ENCODE data around the gene DUOXA1.

The DUOXA1 gene

DNA sequence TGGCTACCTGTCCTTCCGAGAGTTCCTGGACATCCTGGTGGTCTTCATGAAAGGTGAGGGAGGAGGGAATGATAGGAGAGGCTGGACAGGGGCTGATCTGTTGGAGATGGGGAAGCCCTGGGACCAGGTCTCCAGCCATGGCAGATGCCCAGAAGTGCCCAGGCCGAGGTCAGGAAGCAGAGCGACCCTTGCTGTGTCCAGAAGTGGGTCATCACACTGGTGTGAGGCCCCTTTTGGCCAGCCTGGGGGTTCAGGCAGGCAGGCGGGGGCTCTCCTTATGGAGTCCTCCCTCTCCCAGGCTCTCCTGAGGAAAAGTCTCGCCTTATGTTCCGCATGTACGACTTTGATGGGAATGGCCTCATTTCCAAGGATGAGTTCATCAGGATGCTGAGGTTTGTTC lies 17.9 kb upstream of the DUOXA1 start:
- H3K4me3 ChIP-seq = no peak overlapping the region
- H3K9ac ChIP-seq (ENCODE audit: insufficient read length) = no peak overlapping the region
- TF ChIP-seq EZH2 (IDR thresholded peaks at IDR 0.05) (no peak), FOXP2 (optimal IDR thresholded peaks at IDR 0.05; ENCODE audit: control extremely low read depth, extremely low read length, insufficient read depth) (no peak), POLR2AphosphoS5 (IDR thresholded peaks at IDR 0.05; ENCODE audit: borderline replicate concordance, low read depth, low read length) (no peak)
- H3K27ac ChIP-seq = no peak overlapping the region
- H3K36me3 ChIP-seq (ENCODE audit: insufficient read depth, low read length) = no peaks in the 10 kb centered on the region
- no peaks in the 10 kb centered on the region for H3K9me3 ChIP-seq (ENCODE audit: low read depth, low read length)
- DNase-seq (ENCODE audit: low read depth, low spot score) = no peak

DNA sequence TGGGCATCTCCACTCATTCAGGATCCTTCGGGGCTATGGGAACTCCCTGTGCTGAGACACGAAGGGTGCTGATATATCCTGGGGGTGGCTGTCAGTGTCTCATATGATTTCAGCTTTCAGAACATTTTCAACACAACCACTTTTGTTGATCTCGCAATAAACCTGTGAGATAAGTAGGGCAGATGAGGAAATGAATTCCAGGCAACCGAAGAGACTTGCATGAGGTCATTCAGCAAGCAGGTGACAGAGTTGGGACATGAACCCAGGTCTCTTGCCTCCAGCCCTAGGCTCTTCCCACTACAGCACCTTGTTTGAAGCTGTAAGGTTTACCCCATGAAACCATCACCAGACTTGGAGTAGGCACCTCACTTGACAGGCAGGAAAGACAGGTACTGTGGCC lies 16.7 kb upstream of the DUOXA1 start:
- no peak for DNase-seq (ENCODE audit: low read depth, low spot score)
- no peak overlapping the region for H3K9ac ChIP-seq (ENCODE audit: insufficient read length)
- TF ChIP-seq EZH2 (IDR thresholded peaks at IDR 0.05) (no peak), FOXP2 (optimal IDR thresholded peaks at IDR 0.05; ENCODE audit: control extremely low read depth, extremely low read length, insufficient read depth) (no peak), POLR2AphosphoS5 (IDR thresholded peaks at IDR 0.05; ENCODE audit: borderline replicate concordance, low read depth, low read length) (no peak)
- H3K9me3 ChIP-seq (ENCODE audit: low read depth, low read length) = no peaks in the 10 kb centered on the region
- H3K36me3 ChIP-seq (ENCODE audit: insufficient read depth, low read length) = no peaks in the 10 kb centered on the region
- no peak overlapping the region for H3K27ac ChIP-seq
- H3K4me3 ChIP-seq = no peak overlapping the region

DNA sequence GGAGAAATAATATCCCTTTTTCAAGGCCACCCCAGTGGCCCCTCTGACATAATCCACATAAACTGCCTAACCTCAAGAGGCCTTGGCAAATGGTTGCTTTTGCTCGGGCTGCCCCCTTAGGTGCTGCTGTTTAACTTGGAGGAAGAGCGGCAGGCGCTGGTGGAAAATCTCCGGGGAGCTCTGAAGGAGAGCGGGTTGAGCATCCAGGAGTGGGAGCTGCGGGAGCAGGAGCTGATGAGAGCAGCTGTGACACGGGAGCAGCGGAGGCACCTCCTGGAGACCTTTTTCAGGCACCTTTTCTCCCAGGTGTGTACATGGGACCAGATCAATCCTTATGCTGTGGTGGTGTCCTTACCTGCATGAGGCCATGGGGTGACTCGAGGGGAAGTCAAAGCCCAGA lies 15.1 kb upstream of the DUOXA1 start:
- no peak overlapping the region for H3K9ac ChIP-seq (ENCODE audit: insufficient read length)
- no peak for DNase-seq (ENCODE audit: low read depth, low spot score)
- H3K27ac ChIP-seq = no peak overlapping the region
- no peaks in the 10 kb centered on the region for H3K9me3 ChIP-seq (ENCODE audit: low read depth, low read length)
- TF ChIP-seq FOXP2 (optimal IDR thresholded peaks at IDR 0.05; ENCODE audit: control extremely low read depth, extremely low read length, insufficient read depth) (no peak), POLR2AphosphoS5 (IDR thresholded peaks at IDR 0.05; ENCODE audit: borderline replicate concordance, low read depth, low read length) (no peak), EZH2 (IDR thresholded peaks at IDR 0.05) (no peak)
- no peak overlapping the region for H3K4me3 ChIP-seq
- H3K36me3 ChIP-seq (ENCODE audit: insufficient read depth, low read length) = no peaks in the 10 kb centered on the region

DNA sequence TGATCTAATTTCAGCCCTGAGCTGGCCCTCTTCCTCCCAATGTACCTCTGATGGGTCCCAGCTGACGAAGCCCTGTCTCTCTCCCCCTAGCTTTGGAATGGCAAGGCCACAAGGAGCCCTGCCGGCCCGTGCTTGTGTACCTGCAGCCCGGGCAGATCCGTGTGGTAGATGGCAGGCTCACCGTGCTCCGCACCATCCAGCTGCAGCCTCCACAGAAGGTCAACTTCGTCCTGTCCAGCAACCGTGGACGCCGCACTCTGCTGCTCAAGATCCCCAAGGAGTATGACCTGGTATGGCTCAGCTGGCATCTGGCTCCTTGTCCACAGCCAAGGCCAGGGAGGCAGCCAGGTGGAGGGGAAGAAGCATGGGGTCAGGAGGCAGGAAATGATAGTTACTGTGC lies 14.3 kb upstream of the DUOXA1 start:
- Histone ChIP-seq H3K36me3 (ENCODE audit: insufficient read depth, low read length) (no peaks in the 10 kb centered on the region), H3K9me3 (ENCODE audit: low read depth, low read length) (no peaks in the 10 kb centered on the region), H3K4me3 (no peak overlapping the region), H3K9ac (ENCODE audit: insufficient read length) (no peak overlapping the region), H3K27ac (no peak overlapping the region)
- DNase-seq (ENCODE audit: low read depth, low spot score) = no peak
- TF ChIP-seq POLR2AphosphoS5 (IDR thresholded peaks at IDR 0.05; ENCODE audit: borderline replicate concordance, low read depth, low read length) (no peak), EZH2 (IDR thresholded peaks at IDR 0.05) (no peak), FOXP2 (optimal IDR thresholded peaks at IDR 0.05; ENCODE audit: control extremely low read depth, extremely low read length, insufficient read depth) (no peak)

DNA sequence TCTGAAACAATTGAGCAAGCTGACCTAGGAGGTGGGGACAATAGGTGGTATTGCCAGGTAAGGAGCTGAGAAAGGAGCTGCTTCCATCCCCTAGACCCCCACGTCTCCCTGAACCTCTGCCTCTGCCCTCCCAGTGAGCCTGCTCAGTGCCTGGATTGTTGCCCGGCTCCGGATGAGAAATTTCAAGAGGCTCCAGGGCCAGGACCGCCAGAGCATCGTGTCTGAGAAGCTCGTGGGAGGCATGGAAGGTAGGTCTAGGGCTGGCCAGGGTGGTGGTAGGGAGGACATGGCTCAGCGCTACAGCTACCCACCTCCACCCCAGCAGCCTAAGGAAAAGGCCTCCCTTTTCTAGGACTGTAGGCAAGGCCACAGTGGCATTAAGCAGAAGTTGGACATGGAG lies 13.4 kb upstream of the DUOXA1 start:
- TF ChIP-seq FOXP2 (optimal IDR thresholded peaks at IDR 0.05; ENCODE audit: control extremely low read depth, extremely low read length, insufficient read depth) (no peak), EZH2 (IDR thresholded peaks at IDR 0.05) (no peak), POLR2AphosphoS5 (IDR thresholded peaks at IDR 0.05; ENCODE audit: borderline replicate concordance, low read depth, low read length) (no peak)

DNA sequence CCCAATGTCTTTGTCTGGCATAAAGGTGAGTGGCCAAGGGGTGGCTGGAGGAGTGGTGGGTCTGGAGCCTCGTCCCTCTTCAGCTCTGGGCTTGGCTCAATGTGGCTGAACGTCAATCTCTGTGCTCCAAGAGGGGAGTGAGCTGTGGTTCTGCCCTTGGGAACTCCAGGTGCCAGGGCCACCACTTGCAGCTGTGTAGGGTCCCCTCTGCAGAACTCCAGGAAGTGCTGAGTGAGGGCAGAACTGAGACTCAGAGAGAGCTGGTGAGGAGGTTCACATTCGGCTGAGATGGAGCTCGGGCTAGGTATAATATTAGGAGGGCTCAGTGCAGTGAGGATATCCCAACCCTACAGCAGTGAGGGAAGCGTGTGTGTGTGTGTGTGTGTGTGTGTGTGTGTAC lies 11.7 kb upstream of the DUOXA1 start:
- no peaks in the 10 kb centered on the region for H3K9me3 ChIP-seq (ENCODE audit: low read depth, low read length)

More for the DNA sequence above, 13.4 kb upstream of the DUOXA1 start:
- Histone ChIP-seq H3K36me3 (ENCODE audit: insufficient read depth, low read length) (no peaks in the 10 kb centered on the region), H3K27ac (no peak overlapping the region), H3K9ac (ENCODE audit: insufficient read length) (no peak overlapping the region), H3K9me3 (ENCODE audit: low read depth, low read length) (no peaks in the 10 kb centered on the region), H3K4me3 (no peak overlapping the region)
- DNase-seq (ENCODE audit: low read depth, low spot score) = no peak

DNA sequence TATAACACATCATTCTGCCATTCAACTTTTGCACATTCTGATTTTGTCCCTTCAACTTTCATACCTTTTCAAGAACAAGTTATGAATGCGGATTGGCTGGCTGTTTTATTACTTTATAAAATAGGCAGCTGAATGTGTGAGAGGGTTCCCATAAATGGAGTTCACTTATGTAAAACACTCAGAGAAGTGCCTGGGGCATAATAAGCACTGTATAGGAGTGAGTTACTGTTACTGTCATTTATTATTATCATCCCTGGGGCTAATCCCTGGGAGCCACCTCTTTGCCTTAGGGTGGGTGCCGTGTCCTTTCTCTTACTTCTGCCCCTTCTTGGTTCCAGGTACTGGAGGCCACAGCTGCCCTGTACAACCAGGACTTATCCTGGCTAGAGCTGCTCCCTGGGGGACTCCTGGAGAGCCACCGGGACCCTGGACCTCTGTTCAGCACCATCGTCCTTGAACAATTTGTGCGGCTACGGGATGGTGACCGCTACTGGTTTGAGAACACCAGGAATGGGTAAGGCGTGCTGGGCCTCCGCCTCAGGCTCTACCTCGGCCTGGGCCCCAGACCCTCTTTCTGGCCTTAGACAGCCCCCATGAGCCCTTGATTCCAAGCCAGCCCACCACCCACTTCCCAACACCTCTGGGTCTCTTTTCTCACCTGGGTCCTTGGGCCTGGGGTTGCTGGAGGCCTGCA lies 11.0 kb upstream of the DUOXA1 start:
- no peak for TF ChIP-seq EZH2 (IDR thresholded peaks at IDR 0.05)
- TF ChIP-seq POLR2AphosphoS5 (IDR thresholded peaks at IDR 0.05; ENCODE audit: borderline replicate concordance, low read depth, low read length) = no peak
- no peak for TF ChIP-seq FOXP2 (optimal IDR thresholded peaks at IDR 0.05; ENCODE audit: control extremely low read depth, extremely low read length, insufficient read depth)
- Histone ChIP-seq H3K9ac (ENCODE audit: insufficient read length) (no peak overlapping the region), H3K36me3 (ENCODE audit: insufficient read depth, low read length) (no peaks in the 10 kb centered on the region), H3K4me3 (no peak overlapping the region), H3K9me3 (ENCODE audit: low read depth, low read length) (no peaks in the 10 kb centered on the region), H3K27ac (no peak overlapping the region)
- peak; percentile 14 for DNase-seq (ENCODE audit: low read depth, low spot score)

More for the DNA sequence above, 11.7 kb upstream of the DUOXA1 start:
- Histone ChIP-seq H3K9ac (ENCODE audit: insufficient read length) (no peak overlapping the region), H3K27ac (no peak overlapping the region), H3K4me3 (no peak overlapping the region), H3K36me3 (ENCODE audit: insufficient read depth, low read length) (no peaks in the 10 kb centered on the region)
- TF ChIP-seq POLR2AphosphoS5 (IDR thresholded peaks at IDR 0.05; ENCODE audit: borderline replicate concordance, low read depth, low read length) = no peak
- TF ChIP-seq FOXP2 (optimal IDR thresholded peaks at IDR 0.05; ENCODE audit: control extremely low read depth, extremely low read length, insufficient read depth) = no peak
- no peak for TF ChIP-seq EZH2 (IDR thresholded peaks at IDR 0.05)
- DNase-seq (ENCODE audit: low read depth, low spot score) = no peak

- no peak overlapping the region for H3K4me3 ChIP-seq
- DNase-seq (ENCODE audit: low read depth, low spot score) = no peak
- no peak overlapping the region for H3K9ac ChIP-seq (ENCODE audit: insufficient read length)
- H3K27ac ChIP-seq = no peak overlapping the region
- no peaks in the 10 kb centered on the region for H3K36me3 ChIP-seq (ENCODE audit: insufficient read depth, low read length)
- no peak for TF ChIP-seq FOXP2 (optimal IDR thresholded peaks at IDR 0.05; ENCODE audit: control extremely low read depth, extremely low read length, insufficient read depth)
- no peak for TF ChIP-seq EZH2 (IDR thresholded peaks at IDR 0.05)
- TF ChIP-seq POLR2AphosphoS5 (IDR thresholded peaks at IDR 0.05; ENCODE audit: borderline replicate concordance, low read depth, low read length) = no peak
- H3K9me3 ChIP-seq (ENCODE audit: low read depth, low read length) = no peaks in the 10 kb centered on the region
Observed at GRCh38 chr15:45139770-45140169, 10.1 kb upstream of the DUOXA1 start.
